HG02759 (cell line): Measurements from ENCODE around the gene HK1.
A peak's percentile ranks its signal among the peaks of the same experiment; 100 is the strongest.
"Not testable (repeated sequence)": the region's sequence is repeated elsewhere in the genome, so short reads cannot be mapped to it uniquely, and the experiment has no call there.

Source experiments
- ATAC-seq: cut with Tn5 transposase; IDR thresholded peaks from one replicate; pipeline ENCODE4 v1.9.1; 2021; ENCODE audit warnings: mild to moderate bottlenecking, moderate library complexity; ENCODE audit not compliant: unreplicated experiment

Gene HK1

DNA sequence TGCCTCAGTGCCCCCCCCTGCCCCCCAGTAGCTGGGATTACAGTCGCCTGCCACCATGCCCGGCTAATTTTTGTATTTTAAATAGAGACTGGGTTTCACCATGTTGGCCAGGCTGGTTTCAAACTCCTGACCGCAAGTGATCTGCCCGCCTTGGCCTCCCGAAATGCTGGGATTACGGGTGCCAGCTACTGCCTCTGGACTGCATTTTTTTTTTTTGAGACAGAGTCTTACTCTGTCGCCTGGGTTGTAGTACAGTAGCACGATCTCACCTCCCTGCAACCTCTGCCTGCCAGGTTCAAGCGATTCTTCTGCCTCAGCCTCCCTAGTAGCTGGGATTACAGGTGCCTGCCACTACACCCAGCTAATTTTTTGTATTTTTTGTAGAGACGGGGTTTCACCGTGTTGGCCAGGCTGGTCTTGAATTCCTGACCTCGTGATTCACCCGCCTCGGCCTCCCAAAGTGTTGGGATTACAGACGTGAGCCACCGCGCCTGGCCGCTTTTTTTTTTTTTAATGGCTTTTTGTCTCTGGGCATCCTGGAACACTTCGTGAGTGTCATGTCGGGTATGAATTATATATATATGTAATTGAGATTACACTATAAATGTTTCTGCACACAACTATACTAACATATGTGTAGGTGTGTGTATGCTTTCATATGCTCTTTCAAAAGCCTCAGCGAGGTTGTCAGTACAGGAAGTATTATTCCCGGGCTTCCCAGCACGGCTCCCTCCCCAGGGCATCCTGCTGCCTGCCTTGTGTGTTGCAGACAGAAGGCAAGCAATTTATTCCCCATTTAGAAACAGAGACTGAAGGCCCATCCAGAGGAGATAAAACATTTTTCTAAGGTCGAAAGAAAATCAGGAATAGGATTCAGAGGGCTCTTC is 47.6 kb downstream of the HK1 start:
- not testable (repeated sequence) for ATAC-seq

GRCh38 chr10:69326692-69327091 is 48.4 kb downstream of the HK1 start:
- no peak for ATAC-seq

- peak; percentile 93 for ATAC-seq
Observed at GRCh38 chr10:69327463-69328379, 49.4 kb downstream of the HK1 start.

GRCh38 chr10:69328380-69328735 is 50.1 kb downstream of the HK1 start:
- ATAC-seq: peak; percentile 21

DNA sequence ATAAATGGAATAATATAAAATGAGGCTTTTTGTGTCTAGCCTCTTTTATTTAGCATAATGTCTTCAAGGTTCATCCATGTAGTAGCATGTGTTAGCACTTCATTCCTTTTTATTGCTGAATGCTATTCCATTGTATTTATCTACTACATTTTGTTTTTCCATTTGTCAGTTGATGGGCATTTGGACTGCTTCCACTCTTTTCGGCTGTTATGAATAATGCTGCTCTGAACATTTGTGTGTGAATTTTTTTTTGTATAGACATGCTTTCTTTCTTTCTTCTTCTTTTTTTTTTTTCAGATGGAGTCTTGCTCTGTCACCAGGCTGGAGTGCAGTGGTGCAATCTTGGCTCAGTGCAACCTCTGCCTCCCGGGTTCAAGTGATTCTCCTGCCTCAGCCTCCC is 50.6 kb downstream of the HK1 start:
- not testable (repeated sequence) for ATAC-seq

DNA sequence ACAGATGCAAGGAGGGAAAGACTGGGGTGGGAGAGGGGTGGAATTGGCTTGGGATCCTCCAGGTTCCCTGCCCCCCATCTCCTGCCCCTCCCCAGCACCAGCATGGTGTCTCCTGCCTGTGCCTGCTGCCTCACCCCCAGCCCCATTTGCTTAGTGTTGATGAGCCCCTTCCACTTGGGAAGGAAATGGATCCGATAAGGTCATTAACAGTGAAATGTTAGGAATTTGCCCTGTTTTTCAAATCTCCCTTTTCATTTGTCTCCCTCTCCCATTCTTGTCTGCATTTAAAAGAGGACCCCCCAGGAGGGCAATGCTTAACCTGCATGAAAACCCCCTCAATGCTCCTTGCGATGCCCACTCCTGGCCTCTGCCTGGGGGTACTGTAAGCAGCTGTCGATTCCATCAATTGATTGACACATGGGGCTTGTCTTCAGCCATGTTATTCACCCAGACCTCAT is 51.5 kb downstream of the HK1 start:
- ATAC-seq: no peak

DNA sequence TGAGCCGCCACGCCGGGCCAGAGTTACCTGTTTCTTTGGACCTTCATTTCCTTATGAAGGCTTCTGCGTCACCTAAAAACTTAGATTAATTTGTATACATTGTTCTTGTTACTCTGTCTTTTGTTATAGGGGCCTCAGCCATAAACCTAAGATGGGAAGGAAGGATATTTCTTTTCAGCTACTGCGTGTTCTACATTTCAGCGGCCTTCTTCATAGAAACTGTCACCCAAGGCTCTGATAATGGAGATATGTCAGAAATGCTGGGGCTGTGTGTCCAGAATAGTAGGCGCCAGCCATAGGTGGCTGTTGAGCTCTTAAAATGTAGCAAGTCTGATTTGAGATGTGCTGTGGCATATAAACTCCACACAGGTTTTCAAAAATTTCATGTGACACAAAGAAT is 52.9 kb downstream of the HK1 start:
- ATAC-seq: no peak

- ATAC-seq: no peak
Observed at GRCh38 chr10:69332278-69333010, 54.1 kb downstream of the HK1 start.

GRCh38 chr10:69333205-69333604 is 54.9 kb downstream of the HK1 start:
- no peak for ATAC-seq

DNA sequence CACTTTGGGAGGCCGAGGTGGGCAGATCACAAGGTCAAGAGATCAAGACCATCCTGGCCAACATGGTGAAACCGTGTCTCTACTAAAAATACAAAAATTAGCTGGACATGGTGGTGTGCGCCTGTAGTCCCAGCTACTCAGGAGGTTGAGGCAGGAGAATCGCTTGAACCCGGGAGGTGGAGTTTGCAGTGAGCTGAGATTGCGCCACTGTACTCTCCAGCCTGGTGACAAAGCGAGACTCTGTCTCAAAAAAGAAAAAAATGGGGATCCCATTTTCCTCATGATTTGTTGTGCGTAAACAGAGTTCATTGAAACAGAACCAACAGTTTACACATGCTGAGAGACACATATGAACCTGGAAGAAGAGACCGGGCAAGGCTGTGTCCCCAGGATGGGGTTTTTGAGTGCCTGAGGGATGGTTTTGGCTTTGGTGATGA is 55.6 kb downstream of the HK1 start:
- not testable (repeated sequence) for ATAC-seq

- ATAC-seq: no peak
Observed at GRCh38 chr10:69334302-69335062, 56.2 kb downstream of the HK1 start.

DNA sequence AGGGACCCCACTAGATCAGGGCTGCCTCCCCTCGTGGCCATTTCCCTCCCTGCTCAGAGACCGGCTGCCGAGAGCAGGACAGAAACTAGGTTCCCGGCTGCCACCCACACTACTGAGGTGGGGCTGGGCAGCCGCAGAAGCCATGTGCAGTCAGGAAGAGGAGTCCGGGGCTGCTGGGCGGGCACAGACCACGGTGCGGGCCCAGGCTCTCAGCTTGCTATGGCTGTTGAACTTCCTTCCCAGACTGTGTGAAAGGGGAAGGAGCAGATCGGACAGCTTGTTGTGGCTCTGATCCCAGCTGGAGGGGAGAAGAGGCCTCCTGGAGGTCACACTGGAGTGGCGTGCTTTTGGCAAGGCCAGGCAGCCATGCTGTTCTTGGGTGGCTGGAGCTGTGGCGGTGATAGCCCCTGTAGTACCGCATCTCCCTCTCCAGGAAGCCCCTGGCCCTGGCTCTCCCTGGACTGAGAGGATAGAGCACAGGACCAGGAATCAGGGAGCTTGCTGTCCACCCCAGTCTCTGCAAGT is 56.8 kb downstream of the HK1 start:
- no peak for ATAC-seq

DNA sequence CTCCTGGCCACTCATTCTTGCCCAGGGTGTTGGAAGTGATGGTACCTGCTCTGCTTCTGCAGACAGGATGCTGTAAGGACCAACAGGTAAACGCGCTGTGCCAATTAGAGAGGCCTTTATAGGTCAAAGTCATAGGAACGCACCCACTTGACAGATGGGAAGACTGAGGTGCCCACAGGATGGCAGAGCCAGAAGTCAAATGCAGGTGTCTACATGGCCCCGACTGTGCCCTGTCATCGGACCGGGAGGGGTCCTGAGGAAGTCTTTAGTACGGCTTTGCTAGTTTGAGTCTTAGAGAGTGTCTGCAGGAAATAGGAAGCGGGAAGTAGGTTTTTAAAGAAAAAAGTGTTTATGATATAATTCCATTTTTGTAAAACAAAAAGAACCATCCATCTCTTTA is 57.3 kb downstream of the HK1 start:
- ATAC-seq: no peak

GRCh38 chr10:69336952-69337295 is 58.6 kb downstream of the HK1 start:
- ATAC-seq: no peak

DNA sequence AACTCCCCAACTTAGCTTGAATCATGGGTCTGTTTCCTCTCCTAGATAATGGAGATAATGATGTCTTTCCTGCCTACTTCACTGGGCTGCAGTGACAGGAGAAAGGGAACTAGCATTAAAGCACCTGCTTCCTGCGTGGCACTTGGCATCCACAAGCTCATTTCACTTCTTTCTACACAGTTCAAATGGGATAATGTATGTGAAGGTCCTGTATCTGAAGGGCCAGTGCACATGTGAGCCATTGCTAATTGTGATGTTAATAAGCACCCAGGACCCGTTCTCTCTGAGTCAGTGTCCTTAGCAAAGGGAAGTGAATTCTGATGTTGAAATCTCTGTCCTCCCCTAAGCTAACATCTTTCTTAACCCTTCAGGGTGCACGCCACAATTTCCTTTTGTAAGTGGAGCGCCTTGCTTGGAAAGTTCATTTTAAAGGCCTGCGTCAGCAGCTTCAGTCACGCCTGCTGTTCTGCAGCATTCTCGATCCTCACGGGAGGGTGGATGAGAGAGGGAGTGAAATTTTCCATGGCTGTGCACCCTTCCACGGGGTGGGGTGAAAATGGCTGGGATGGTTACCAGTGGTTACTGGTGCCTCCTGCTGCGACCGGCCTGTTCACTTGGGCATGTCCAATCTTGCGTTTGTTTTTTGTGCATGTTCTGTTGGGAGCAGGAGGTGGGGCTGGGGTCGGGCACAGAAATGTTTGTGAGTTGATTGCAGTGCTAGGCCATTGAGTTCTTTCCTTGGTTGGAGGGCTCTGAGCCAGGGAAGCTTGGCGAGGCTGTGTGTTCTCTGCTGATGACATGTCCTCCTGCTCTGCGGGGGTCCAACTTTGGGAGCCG is 59.2 kb downstream of the HK1 start:
- ATAC-seq: no peak

GRCh38 chr10:69338133-69338456 is 59.8 kb downstream of the HK1 start:
- no peak for ATAC-seq

GRCh38 chr10:69338547-69339450 is 60.5 kb downstream of the HK1 start:
- ATAC-seq: no peak

DNA sequence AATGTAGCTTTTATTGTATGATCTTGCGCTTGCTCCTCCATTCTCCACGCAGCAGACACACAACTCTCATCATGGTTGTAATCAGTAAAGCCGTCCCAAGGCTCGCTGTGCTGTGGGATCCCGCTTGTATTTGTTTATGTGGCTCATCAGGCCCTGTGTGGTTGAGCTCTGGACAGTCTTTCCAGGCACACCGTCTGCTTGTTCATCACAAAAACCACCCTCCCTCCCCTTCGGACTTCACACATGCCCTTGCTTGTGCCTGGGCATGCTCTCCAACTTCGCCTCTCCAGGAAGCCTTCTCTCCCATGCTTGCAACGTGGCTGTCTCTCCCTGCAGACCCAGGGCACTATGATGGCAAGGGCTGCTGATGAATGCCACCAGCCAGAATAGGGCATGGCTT is 62.4 kb downstream of the HK1 start:
- ATAC-seq: no peak
